ENCODE data around the gene DMBX1. TPM values are rescaled to one million over a fixed set of nuclear protein-coding genes. Genes with fewer than 3 reads are reported as not detected.

DMBX1 gene
- total and polyA plus RNA-seq, 9 of the 15 experiments (the other 6 are each of a cell fraction or from before 2014, with no cell fraction given), result 0.25 to 4.3 (median 1.0) TPM

DNA sequence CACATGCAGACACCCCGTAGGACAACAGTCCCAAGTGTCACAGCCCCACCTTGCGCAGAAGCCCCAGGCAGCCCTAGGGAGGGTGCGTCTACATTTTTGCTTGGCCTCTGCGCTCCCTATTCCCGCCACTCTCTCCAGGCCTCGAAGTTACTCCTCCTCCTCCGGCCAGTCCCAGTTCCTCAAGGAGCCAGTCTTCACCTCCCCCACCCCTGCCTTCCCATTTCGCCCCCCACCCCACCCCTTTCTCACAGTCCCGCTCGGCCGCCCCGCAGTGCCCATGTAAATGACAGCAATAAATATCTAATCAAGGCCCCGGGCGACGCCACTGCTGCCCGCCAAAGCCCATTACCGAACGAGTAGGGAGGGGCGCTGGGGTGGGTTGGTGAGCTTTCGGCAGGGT, 3.2 kb downstream of the DMBX1 start (continued):
- TF ChIP-seq YY1 (IDR thresholded peaks at IDR 0.05; ENCODE audit: borderline replicate concordance in 1 of 3, control insufficient read depth in 1 of 3, extremely low read depth in 1 of 3, insufficient read depth in 3 of 3, insufficient read length in 1 of 3, insufficient replicate concordance in 2 of 3, low read depth in 1 of 3, low read length in 2 of 3), result no peak
- TF ChIP-seq, protein P1, sequence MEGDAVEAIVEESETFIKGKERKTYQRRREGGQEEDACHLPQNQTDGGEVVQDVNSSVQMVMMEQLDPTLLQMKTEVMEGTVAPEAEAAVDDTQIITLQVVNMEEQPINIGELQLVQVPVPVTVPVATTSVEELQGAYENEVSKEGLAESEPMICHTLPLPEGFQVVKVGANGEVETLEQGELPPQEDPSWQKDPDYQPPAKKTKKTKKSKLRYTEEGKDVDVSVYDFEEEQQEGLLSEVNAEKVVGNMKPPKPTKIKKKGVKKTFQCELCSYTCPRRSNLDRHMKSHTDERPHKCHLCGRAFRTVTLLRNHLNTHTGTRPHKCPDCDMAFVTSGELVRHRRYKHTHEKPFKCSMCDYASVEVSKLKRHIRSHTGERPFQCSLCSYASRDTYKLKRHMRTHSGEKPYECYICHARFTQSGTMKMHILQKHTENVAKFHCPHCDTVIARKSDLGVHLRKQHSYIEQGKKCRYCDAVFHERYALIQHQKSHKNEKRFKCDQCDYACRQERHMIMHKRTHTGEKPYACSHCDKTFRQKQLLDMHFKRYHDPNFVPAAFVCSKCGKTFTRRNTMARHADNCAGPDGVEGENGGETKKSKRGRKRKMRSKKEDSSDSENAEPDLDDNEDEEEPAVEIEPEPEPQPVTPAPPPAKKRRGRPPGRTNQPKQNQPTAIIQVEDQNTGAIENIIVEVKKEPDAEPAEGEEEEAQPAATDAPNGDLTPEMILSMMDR (IDR thresholded peaks at IDR 0.05 in 2 of 3, conservative IDR thresholded peaks at IDR 0.05 in 1 of 3; ENCODE audit: insufficient read depth in 2 of 3, low read depth in 1 of 3, low read length in 3 of 3), result no peak
- no peak for TF ChIP-seq POLR2G (IDR thresholded peaks at IDR 0.05; ENCODE audit: low read depth, low read length)
- no peak for TF ChIP-seq TGIF2 (CRISPR knock-in tag; IDR thresholded peaks at IDR 0.05)
- no peak for TF ChIP-seq RFX1 (IDR thresholded peaks at IDR 0.05)
- TF ChIP-seq HDAC2 (IDR thresholded peaks at IDR 0.05), result no peak
- no peak for TF ChIP-seq PYGO2 (tag; IDR thresholded peaks at IDR 0.05)
- TF ChIP-seq DPF2 (IDR thresholded peaks at IDR 0.05), result no peak
- TF ChIP-seq FOXJ2 (tag; IDR thresholded peaks at IDR 0.05), result no peak
- TF ChIP-seq NCOA2 (IDR thresholded peaks at IDR 0.05; ENCODE audit: partially characterized antibody in 2 of 2), result no peak
